ES-I3 (cell line): ENCODE results near the gene DYSF.

Experiments
- H3K36me3 ChIP-seq: 2 replicates; pipeline ENCODE4 v1.6.1; 2013; ENCODE audit warnings: mild to moderate bottlenecking, low read length, control low read depth, moderate library complexity; ENCODE audit not compliant: insufficient read depth
- H3K4me1 ChIP-seq: 2 replicates; pipeline ENCODE4 v1.6.1; 2013; ENCODE audit warnings: mild to moderate bottlenecking, control low read depth, low read length; ENCODE audit not compliant: insufficient read depth
- H3K9ac ChIP-seq: 2 replicates; pipeline ENCODE4 v1.6.1; 2013; ENCODE audit warnings: low read depth, mild to moderate bottlenecking, low read length, moderate library complexity
- H3K9me3 ChIP-seq: 2 replicates; pipeline ENCODE4 v1.6.1; 2013; ENCODE audit warnings: mild to moderate bottlenecking, low read length, moderate library complexity; ENCODE audit not compliant: control insufficient read depth, insufficient read depth

DYSF gene

GRCh38 chr2:71559080-71559827 lies 105.9 kb downstream of the DYSF start:
- Histone ChIP-seq H3K9ac (no peak overlapping the region), H3K4me1 (peaks cover 4% of the 10 kb centered on the region; the same call in 1 of the 2 replicates), H3K9me3 (no peaks in the 10 kb centered on the region), H3K36me3 (no peaks in the 10 kb centered on the region)

- Histone ChIP-seq H3K9ac (no peak overlapping the region), H3K4me1 (peaks cover 4% of the 10 kb centered on the region; the same call in 1 of the 2 replicates), H3K9me3 (no peaks in the 10 kb centered on the region), H3K36me3 (no peaks in the 10 kb centered on the region)
Measured at GRCh38 chr2:71559828-71560637, 106.7 kb downstream of the DYSF start.

GRCh38 chr2:71560638-71561011 lies 107.3 kb downstream of the DYSF start:
- no peaks in the 10 kb centered on the region for H3K9me3 ChIP-seq
- H3K4me1 ChIP-seq = peaks cover 4% of the 10 kb centered on the region; the same call in 1 of the 2 replicates
- H3K36me3 ChIP-seq = no peaks in the 10 kb centered on the region
- H3K9ac ChIP-seq = no peak overlapping the region

DNA sequence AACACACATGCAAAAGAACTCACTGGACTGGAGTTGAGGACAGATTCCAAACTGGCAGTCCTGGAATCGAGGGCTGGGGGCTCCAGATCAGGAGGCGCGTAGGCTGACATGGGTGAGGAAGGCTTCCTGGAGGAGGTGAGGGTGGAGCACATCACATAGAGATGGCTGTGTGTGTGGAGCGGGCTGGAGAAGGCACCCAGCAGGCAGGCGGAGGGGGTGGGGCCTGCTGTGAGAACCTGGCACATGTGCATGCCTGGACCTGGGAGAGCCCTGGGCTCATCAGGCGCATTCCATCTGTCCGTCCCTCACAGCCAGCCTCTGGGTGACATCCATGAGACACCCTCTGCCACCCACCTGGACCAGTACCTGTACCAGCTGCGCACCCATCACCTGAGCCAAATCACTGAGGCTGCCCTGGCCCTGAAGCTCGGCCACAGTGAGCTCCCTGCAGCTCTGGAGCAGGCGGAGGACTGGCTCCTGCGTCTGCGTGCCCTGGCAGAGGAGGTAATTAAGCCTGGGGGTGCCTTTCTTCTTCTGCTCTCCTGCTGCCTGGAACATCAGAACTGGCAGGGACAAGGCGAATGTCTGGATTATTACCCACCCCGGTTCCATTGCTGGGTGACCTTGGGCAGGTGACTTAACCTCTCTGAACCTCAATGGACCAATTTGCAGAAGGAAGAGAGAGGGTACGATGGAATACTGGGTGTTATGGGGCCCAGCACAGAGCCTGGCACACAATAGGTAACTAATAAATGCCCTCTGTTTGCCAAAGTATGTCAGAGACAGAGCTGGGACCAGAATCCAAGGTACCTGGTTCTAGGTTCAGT lies 108.3 kb downstream of the DYSF start:
- Histone ChIP-seq H3K36me3 (no peaks in the 10 kb centered on the region), H3K9me3 (no peaks in the 10 kb centered on the region), H3K4me1 (peaks cover 4% of the 10 kb centered on the region; the same call in 1 of the 2 replicates), H3K9ac (no peak overlapping the region)

DNA sequence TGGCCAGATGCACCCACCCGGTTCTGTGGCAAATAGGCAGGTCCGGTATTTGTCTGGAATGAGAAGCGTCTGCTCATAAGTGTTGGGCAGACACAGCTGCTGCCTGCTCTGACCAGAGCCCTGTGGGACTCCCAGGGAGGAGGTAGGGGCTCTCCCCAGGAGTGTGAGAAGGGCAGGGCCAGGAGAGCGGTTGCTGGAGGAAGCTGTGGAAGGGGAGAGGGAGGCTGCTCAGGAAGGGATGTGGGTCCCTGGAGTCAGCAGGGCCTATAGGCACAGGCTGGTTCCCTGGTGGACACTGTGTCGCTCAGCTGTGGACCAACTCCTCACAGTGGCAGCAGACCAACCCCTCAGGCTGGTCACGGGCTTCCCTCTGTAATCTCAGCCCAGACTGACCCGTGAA lies 109.2 kb downstream of the DYSF start:
- Histone ChIP-seq H3K36me3 (no peaks in the 10 kb centered on the region), H3K4me1 (peaks cover 4% of the 10 kb centered on the region; the same call in 1 of the 2 replicates)

DNA sequence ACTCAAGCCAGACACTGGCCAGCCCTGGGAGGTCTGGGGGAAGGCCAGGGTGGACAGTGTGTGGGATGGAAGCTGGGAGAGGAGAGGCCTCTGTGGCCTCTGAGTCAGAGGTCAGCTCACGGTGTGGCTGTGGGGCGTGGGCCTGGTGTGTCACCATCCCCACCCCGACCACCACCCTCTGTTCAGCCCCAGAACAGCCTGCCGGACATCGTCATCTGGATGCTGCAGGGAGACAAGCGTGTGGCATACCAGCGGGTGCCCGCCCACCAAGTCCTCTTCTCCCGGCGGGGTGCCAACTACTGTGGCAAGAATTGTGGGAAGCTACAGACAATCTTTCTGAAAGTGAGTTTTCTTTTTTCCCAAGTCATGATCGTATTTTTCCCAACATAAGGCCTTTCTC lies 110.5 kb downstream of the DYSF start:
- Histone ChIP-seq H3K4me1 (peaks cover 1% of the 10 kb centered on the region; the same call in 1 of the 2 replicates), H3K9ac (no peak overlapping the region)

More for the DNA sequence above, 109.2 kb downstream of the DYSF start:
- H3K9me3 ChIP-seq = no peaks in the 10 kb centered on the region
- H3K9ac ChIP-seq = no peak overlapping the region

DNA sequence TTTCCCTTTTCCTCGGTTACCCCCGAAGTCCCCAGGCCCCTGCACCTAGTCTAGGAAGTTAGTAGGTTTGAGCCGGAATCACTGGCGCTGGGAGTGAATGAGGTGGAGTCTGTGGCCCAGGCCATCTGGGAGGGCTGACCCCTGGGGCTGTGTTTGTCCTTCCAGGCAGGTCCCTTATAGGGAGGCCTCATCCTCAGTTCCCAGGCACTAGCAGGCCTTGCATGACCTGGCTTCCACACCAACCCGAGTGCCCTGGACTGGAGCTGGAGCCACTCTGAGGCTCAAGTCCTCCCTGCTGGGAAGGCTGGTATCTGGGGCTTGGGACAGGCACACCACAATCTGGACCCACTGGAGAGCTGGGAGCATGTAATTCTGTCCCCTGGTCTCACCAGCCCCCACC lies 111.0 kb downstream of the DYSF start:
- Histone ChIP-seq H3K36me3 (no peaks in the 10 kb centered on the region), H3K4me1 (no peaks in the 10 kb centered on the region; the same call in 1 of the 2 replicates), H3K9ac (no peak overlapping the region), H3K9me3 (no peaks in the 10 kb centered on the region)

More for the DNA sequence above, 110.5 kb downstream of the DYSF start:
- no peaks in the 10 kb centered on the region for H3K36me3 ChIP-seq
- H3K9me3 ChIP-seq = no peaks in the 10 kb centered on the region

DNA sequence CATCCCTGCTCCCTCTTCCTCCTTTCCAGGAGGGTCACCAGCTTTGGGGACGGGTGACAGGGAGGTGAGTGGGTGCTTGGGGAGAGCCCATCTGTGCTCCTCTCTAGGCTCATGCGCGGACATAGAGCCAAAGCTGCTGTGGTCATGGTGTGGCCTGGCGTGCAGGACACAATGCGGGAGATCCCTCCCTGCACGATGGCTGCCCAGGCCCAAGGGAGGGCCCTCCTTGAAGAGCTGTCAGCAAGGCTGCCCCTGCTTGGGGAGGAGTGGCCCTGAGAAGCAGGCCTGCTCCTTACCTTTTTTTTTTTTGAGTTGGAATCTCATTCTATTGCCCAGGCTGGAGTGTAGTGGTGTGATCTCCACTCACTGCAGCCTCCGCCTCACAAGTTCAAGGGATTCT lies 111.4 kb downstream of the DYSF start:
- no peaks in the 10 kb centered on the region; the same call in 1 of the 2 replicates for H3K4me1 ChIP-seq
- H3K9me3 ChIP-seq = no peaks in the 10 kb centered on the region
- H3K9ac ChIP-seq = no peak overlapping the region
- no peaks in the 10 kb centered on the region for H3K36me3 ChIP-seq

- H3K36me3 ChIP-seq = no peaks in the 10 kb centered on the region; the same call in 1 of the 2 replicates
- no peaks in the 10 kb centered on the region for H3K9me3 ChIP-seq
- H3K4me1 ChIP-seq = no peaks in the 10 kb centered on the region; the same call in 1 of the 2 replicates
- no peak overlapping the region for H3K9ac ChIP-seq
Measured at GRCh38 chr2:71566372-71566771, 113.0 kb downstream of the DYSF start.

- Histone ChIP-seq H3K4me1 (no peaks in the 10 kb centered on the region; the same call in 1 of the 2 replicates), H3K9ac (no peak overlapping the region), H3K9me3 (peaks cover 3% of the 10 kb centered on the region; the same call in 1 of the 2 replicates), H3K36me3 (no peaks in the 10 kb centered on the region; the same call in 1 of the 2 replicates)
Measured at GRCh38 chr2:71567625-71568024, 114.3 kb downstream of the DYSF start.

DNA sequence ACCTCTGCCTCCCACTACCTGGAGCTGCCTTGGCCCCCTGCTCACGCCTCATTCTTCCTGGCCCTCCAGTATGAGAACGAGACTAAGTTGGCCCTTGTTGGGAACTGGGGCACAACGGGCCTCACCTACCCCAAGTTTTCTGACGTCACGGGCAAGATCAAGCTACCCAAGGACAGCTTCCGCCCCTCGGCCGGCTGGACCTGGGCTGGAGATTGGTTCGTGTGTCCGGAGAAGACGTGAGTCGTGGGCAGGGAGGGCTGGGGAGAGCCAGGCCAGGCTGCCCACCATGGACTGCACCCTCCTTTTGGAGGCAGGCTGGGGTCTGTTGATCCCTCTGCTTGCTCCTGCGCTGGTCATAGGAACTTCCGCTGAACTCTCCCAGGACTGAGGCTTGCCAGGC lies 114.7 kb downstream of the DYSF start:
- no peaks in the 10 kb centered on the region; the same call in 1 of the 2 replicates for H3K36me3 ChIP-seq
- no peaks in the 10 kb centered on the region for H3K4me1 ChIP-seq
- no peak overlapping the region for H3K9ac ChIP-seq
- H3K9me3 ChIP-seq = peaks cover 3% of the 10 kb centered on the region; the same call in 1 of the 2 replicates

DNA sequence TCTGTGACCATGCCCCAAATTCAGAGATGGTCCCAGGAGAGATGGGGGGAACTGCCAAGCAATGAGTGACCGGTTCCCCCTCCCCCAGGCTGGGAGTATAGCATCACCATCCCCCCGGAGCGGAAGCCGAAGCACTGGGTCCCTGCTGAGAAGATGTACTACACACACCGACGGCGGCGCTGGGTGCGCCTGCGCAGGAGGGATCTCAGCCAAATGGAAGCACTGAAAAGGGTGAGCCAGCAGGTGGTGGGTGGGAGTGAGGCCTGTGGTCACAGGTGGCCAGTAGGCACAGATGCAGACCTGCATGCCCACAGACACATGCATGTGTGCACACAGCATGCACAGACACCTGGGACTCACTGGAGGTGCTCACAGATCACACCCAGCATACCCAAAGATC lies 117.2 kb downstream of the DYSF start:
- Histone ChIP-seq H3K4me1 (no peaks in the 10 kb centered on the region), H3K36me3 (no peaks in the 10 kb centered on the region; the same call in 1 of the 2 replicates), H3K9me3 (peaks cover 3% of the 10 kb centered on the region; the same call in 1 of the 2 replicates), H3K9ac (no peak overlapping the region)

DNA sequence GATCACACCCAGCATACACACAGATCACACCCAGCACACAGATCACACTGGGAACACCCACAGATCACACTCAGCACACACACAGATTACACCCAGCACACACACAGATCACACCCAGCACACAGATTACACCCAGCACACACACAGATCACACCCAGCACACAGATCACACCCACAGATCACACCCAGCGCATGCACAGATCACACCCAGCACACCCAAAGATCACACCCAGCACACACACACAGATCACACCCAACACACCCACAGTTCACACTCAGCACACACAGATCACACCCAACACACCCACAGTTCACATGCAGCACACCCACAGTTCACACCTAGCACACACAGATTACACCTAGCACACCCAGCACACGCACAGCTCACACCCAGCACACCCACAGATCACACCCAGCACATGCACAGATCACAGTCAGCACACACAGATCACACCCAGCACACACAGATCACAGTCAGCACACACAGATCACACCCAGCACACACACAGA lies 117.6 kb downstream of the DYSF start:
- Histone ChIP-seq H3K9me3 (peaks cover 3% of the 10 kb centered on the region; the same call in 1 of the 2 replicates), H3K9ac (no peak overlapping the region), H3K36me3 (no peaks in the 10 kb centered on the region; the same call in 1 of the 2 replicates), H3K4me1 (no peaks in the 10 kb centered on the region)

GRCh38 chr2:71571945-71572344 lies 118.6 kb downstream of the DYSF start:
- H3K9ac ChIP-seq = no peak overlapping the region
- H3K9me3 ChIP-seq = peaks cover 3% of the 10 kb centered on the region; the same call in 1 of the 2 replicates
- H3K36me3 ChIP-seq = no peaks in the 10 kb centered on the region; the same call in 1 of the 2 replicates
- H3K4me1 ChIP-seq = no peaks in the 10 kb centered on the region
